HG03175 (cell line): ENCODE measurements around the gene TTC12.

ENCODE experiments used
- ATAC-seq: cut with Tn5 transposase; IDR thresholded peaks from one replicate; pipeline ENCODE4 v1.9.1; 2021; ENCODE audit warnings: mild to moderate bottlenecking, moderate library complexity; ENCODE audit not compliant: unreplicated experiment

Gene TTC12

DNA sequence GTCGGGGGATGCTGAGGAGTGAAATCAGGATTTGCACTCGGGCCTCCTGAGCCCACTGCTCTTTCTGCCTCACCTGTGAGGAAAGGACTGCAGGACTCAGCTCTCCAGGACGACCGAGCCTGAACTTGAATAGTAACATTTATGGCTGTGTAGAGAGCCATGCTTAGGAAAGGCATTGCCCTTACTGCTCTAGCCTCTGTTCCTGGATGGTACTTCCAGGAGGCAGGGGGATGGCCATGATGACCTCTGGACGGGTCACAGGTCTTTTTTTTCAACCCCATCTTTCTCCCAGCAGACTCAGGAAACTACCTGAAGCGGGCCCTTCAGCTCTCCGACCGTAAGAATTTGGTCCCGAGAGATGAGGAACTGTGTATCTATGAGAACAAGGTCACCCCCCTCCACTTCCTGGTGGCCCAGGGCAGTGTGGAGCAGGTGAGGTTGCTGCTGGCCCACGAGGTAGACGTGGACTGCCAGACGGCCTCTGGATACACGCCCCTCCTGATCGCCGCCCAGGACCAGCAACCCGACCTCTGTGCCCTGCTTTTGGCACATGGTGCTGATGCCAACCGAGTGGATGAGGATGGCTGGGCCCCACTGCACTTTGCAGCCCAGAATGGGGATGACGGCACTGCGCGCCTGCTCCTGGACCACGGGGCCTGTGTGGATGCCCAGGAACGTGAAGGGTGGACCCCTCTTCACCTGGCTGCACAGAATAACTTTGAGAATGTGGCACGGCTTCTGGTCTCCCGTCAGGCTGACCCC is 84.5 kb downstream of the TTC12 start:
- ATAC-seq: no peak

DNA sequence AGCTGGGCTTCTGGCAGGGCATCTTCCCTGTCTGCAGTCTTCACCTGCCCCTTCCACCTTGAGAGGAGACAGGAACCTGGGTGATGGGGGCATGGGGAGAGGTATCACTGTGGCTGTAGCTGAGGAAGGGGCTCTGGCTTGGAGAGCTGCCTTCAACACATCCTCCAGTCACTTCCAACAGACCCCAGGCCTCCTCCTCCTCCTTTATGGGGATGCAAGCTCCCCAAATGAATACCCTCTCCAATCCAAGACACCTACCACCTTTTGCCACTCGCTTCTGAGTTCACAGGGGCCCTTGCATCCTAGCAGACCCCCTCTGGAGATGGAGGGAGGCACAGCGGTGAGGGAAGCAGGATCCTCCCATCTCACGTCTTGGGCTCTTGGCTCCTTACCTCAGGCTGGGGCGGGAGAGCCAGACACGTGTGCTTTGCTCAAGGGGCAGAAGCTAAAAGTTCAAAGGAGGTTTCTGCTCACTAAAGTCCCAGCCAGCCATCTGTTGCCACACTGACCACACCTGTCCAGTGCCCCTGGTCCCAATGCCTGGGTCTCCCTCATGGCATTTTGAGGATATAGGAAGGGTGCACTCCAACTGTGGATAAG is 86.3 kb downstream of the TTC12 start:
- ATAC-seq: no peak

DNA sequence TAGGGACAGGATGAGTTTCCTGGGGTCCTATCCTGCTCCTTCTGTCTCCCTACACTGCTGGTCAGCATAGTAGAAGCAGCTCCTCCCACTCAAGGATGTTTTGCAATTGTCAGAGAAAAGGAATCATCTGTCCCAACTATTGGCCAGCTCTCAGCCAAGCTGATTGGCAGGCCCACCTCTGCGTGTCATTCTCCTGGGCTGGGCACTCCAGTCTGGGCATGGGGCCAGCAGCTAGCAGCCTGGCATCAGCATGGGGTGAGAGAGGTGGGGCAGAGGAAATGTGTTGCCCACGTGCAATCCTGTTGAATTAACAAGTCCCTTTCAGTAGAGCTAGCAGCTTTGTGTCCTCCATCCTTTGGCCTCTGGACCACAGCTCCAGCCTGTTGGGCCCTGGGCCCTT is 87.3 kb downstream of the TTC12 start:
- ATAC-seq: no peak

DNA sequence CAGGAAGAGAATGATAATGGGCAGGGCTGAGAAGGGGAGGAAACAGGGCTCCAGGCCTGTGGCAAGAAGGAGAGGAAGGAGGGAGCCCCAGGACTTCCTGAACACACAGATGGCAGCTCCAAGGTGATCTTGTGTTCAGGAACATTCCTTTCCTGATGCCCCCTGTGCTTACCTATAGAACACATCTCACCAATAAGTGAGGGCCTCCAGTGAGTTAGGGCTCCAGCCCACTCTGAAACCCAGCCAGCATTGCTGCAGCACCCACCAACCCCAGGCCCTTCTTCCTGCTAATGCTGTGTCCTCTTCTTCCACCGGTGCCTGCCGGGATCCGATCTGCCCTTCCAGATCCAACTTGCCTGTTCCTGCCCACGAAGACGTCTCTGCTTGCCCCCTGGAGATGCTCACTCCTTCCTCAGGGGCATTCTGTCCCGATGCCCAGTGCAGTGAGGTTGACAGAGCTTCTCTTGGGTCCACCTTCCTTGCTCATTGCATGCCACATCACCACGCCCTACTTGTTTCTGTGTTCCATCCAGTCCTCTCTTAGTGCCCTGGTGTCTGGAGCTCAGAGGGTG is 90.6 kb downstream of the TTC12 start:
- ATAC-seq: no peak

DNA sequence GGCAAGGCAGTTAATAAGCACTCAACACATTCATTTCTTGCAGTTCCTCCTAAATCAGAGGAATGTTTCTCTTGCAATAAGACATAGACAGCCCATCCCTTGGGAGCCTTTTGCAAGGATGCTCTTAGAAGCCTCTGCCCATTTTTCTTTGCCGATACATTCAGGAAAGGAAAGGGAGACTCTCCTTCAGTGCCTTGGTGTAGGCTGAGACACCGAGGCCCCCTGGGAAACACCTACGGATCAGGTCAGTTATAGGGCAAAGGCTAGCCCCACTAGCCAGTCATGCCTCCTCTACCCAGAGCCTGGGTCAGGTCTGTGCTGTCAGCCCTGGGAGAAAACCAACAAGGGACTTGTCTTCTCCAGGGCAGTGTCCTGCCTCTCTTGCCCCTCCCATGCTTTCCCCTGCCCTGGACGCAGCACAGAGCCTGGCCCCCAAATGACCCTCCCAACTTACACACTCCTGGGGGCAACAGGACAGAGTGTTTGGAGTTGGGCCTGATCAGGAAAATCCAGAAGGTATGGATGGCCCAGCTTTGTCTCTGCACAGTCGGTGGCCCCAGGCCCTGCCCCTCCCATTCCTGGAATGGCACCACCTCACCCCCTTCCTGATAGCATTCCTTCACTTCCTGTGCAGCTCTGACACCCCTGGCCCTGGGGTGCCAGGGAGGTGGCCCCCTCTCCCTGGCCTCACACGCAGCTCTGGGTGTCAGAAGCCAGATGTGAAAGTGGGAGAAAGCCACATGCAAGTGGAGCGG is 91.5 kb downstream of the TTC12 start:
- ATAC-seq: no peak

DNA sequence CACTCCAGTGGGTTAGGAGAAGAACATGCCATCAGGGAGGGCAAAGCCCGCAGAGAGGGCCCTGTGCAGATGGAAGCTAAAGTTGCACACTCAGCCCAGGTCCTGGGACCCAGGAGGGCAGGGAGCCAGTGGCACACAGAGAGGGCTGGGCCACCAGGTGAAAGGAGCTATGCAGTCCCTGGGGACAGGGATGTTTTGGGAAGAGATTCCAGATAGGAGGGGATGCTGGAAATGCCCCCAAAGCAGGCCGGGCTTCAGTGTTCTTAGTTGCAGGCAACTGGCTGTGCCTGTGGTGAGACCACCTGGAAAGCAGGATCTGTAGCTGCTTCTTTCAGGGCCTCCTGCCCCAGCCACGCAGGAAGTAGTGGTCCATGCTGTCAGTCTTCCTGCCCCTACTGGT is 92.8 kb downstream of the TTC12 start:
- ATAC-seq: no peak

DNA sequence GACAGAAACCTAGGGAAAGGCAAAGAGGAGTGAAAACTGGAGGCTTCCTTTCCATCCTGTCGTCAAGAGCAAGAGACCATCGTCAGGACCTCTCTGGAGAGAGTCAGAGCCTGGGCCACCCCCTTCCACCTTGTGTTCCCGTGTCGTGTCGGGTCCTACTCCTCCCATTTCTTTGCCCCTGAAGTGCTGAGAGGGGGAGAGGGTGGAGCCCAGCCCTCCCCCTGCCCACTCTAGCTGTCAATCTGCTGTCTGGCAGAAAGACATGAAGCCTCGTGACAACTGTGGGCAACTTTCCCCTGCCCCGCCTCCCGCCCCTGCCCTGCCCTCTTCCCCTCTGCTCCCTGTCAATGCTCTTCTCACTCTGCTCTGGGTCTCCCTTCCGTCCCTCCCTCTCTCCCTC is 93.8 kb downstream of the TTC12 start:
- ATAC-seq: no peak

DNA sequence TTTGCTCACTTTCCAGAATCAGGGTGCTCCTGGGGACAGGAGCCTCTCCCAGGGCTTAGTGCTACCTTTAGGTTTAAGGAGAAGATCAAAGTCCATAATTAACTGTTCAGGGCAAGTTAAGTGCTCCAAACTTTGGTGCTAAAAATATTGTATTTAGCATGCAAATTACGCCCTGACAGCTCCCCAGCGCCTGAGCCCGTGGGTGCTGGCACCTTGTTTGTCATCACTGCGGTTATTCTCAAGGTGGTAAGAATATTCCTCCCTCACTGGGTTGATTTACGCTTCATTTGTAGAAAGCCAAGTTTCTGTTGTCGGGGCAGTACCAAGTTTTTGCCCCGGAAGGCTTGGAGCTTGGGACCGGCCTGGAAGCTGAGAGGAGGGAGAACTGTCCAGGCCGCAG is 94.5 kb downstream of the TTC12 start:
- no peak for ATAC-seq

DNA sequence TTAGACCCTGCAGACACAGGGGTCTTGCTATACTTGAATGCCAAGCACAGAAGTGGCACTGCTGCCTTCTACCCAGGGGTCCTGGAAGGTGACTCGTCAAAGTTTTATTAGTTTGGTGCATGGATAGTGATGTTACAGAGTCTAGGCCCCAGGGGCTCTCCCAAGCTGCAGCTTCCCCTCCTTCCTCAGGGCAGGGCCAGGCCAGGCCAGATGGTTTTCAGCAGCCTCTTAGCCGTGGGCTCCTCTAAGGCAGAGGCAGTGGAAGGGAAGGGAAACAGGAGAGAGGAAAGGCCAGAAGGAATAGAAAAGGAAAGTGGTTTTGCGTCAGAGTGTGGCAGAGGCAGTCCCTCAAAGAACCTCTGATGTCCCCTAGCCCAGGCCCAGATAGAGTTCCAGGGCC is 95.1 kb downstream of the TTC12 start:
- ATAC-seq: no peak

DNA sequence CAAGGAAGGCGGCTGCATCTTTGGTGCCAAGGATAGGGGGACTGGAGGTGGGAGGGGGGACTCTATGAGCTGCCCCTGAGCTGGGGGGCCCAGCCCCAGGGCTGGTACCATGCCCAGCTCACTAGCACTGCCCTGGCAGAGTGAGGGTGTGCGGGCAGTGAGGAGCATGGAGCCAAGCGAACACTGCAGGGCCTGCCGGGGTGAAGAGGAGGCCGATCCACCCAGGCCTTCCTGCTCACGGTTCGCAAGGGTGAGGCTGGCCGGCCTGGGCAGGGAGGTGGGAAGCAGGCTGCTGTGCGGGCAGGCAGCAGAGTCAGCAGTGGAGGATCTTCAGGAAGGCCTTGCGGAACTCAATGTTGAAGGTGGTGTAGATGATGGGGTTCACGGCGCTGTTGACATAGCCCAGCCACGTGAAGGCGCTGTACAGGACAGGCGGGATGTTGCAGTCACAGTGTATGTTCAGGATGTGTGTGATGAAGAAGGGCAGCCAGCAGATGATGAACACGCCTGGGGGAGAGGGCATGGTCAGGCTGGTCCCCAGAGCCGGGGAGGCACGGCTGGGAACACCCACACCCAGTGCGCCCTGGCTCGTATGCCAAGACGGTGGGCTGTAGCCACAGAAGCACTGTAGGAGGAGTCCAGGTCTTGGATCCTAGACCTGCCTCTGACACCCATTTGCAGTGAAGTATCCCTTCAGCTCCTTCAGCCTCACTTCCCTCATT is 96.2 kb downstream of the TTC12 start:
- no peak for ATAC-seq

DNA sequence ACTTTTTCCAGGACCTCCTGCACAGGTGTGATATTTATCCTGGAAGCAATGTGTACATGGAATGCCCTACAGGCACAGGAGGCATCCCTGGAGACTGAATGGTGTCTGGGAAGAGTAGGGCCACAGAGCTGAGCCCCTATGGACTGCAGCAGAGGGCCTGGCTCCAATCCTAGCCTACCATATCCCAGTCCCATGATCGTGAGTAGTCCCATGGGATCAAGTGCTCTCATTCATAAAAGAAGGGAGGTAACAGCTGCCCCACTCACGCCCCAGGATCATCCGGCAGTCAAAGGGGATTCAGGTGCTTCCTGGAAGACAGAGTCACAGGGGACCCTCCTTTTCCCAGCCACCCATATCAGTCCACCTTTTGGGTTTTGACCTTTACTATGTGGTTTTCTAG is 97.2 kb downstream of the TTC12 start:
- no peak for ATAC-seq

DNA sequence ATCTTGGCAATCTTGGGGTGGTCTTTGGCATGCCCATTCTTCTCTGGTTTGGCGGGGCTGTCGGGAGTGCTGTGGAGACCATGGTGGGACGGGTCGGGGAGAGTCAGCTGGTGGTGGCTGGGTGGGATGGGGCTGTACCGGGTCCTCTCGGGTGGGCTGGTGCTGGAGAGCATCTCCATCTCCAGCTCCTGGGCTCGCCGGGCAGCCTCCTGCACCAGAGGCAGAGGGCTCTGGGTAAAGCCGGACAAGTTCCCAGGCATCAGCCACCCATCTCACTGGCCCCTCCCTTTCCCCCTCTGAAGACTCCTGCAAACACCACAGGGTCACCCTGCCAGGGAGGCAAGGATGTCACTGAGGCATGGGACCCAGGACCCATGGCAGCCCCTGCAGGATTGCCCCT is 98.3 kb downstream of the TTC12 start:
- no peak for ATAC-seq

DNA sequence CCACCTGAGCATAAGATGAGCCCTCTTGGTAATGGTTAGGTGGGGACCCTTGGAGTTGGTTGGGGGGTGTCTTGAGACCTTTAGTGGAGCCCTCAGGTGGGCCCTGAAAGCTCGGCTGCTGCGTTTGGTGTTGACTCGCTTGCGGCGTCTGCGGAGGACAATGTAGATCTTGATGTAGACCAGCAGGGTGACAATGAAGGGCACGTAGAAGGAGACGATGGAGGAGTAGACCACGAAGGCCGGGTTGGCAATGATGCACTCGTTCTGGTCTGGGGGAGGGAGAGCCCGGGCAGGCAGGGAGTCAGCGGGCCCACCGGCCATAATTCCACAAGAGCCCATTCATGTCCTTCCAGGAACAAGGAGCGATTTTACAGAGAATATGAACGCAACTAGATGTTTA is 101.0 kb downstream of the TTC12 start:
- ATAC-seq: no peak
